ENCODE measurements around the gene ABCA13.

DNA sequence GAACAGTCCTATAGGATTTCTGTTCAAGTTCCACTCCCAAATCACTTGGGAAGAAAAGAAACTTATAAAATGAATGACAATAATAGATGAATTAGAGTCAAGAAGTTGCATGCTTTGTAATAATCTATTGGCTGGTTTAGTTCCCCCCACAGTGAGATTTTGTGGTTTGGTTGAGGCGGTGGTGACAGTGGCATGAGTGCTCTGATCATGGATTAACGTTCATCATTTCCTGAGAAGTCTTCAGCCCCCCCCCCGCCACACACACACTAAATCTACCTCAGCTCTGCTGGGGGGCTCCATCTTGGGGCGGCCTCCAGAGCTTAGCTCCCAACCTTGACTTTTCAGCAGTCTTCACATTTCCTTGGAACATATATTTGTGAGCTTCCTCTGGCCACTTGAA lies 121.7 kb downstream of the ABCA13 start:
- TF ChIP-seq, protein P1, sequence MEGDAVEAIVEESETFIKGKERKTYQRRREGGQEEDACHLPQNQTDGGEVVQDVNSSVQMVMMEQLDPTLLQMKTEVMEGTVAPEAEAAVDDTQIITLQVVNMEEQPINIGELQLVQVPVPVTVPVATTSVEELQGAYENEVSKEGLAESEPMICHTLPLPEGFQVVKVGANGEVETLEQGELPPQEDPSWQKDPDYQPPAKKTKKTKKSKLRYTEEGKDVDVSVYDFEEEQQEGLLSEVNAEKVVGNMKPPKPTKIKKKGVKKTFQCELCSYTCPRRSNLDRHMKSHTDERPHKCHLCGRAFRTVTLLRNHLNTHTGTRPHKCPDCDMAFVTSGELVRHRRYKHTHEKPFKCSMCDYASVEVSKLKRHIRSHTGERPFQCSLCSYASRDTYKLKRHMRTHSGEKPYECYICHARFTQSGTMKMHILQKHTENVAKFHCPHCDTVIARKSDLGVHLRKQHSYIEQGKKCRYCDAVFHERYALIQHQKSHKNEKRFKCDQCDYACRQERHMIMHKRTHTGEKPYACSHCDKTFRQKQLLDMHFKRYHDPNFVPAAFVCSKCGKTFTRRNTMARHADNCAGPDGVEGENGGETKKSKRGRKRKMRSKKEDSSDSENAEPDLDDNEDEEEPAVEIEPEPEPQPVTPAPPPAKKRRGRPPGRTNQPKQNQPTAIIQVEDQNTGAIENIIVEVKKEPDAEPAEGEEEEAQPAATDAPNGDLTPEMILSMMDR (IDR thresholded peaks at IDR 0.05): no peak
- no peak for TF ChIP-seq POLR2A (IDR thresholded peaks at IDR 0.05)

Data from right lobe of liver (tissue), 4 donors.